B cell (primary cell): ENCODE measurements around the gene DPH7.

ENCODE experiments used
- CTCF ChIP-seq: fragments of 200-600 bp; IDR thresholded peaks from one replicate; pipeline ENCODE4 v1.8.0; 2022; ENCODE audit warnings: antibody characterized with exemption, mild to moderate bottlenecking
- EZH2 ChIP-seq: IDR thresholded peaks from 2 replicates; pipeline ENCODE4 v1.6.1; 2012; ENCODE audit warnings: borderline replicate concordance, low read depth, mild to moderate bottlenecking, moderate library complexity, low read length; ENCODE audit not compliant: insufficient read depth, poor library complexity, severe bottlenecking

DNA sequence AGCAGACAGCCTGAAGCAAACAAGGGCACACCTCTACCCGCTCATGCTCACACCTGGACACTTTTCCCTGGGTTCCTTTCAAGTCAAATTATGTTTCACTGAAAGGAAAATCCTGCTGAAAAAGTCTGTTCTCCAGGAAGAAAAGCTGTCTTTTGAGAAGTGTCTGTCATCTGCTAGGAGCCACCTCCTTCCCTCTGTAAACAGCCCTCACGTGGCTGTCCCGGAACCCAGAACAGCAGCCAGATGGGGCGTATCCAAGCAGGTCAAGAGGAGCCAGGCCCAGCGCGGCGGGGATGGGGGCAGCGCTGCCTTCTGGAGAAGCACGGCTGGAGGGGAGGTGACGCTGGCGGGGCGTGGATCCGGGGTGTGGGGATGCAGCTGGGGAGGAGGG lies 28.5 kb downstream of the DPH7 start, which contains the start of gene PNPLA7:
- no peak for TF ChIP-seq CTCF
- no peak for TF ChIP-seq EZH2
